GM20000 (cell line): ENCODE measurements around the gene LONP2.
"Not testable (repeated sequence)": the region's sequence is repeated elsewhere in the genome, so short reads cannot be mapped to it uniquely, and the experiment has no call there.

ENCODE experiments used
- DNase-seq: peaks from one replicate; pipeline ENCODE4 v3.0.0; 2012; ENCODE audit warnings: low spot score
- TF ChIP-seq, protein P1 (sequence below): IDR thresholded peaks from 2 replicates; pipeline ENCODE4 v1.5.1; 2012; ENCODE audit warnings: mild to moderate bottlenecking, control low read depth; ENCODE audit errors: extremely low read depth, missing control alignments

The LONP2 gene

DNA sequence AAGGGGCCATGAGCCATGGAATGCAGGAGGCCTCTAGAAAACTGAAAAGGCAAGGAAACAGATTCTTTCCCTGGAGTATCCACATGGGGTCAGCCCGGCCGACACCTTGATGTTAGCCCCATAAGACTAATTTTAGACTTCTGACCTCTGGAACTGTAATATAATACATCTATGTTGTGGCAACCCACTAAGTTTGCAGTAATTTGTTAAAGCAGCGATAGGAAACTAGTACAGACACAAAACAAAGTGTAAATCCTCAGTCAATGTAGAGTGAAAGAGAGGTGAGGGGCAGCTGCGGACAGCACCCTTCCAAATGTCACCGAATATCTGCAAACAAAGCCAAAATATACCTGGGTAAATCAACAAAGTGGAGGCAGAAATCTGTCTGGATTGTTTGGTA lies 148.3 kb downstream of the LONP2 start:
- TF ChIP-seq, protein P1, sequence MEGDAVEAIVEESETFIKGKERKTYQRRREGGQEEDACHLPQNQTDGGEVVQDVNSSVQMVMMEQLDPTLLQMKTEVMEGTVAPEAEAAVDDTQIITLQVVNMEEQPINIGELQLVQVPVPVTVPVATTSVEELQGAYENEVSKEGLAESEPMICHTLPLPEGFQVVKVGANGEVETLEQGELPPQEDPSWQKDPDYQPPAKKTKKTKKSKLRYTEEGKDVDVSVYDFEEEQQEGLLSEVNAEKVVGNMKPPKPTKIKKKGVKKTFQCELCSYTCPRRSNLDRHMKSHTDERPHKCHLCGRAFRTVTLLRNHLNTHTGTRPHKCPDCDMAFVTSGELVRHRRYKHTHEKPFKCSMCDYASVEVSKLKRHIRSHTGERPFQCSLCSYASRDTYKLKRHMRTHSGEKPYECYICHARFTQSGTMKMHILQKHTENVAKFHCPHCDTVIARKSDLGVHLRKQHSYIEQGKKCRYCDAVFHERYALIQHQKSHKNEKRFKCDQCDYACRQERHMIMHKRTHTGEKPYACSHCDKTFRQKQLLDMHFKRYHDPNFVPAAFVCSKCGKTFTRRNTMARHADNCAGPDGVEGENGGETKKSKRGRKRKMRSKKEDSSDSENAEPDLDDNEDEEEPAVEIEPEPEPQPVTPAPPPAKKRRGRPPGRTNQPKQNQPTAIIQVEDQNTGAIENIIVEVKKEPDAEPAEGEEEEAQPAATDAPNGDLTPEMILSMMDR = no peak
- DNase-seq = no peak

DNA sequence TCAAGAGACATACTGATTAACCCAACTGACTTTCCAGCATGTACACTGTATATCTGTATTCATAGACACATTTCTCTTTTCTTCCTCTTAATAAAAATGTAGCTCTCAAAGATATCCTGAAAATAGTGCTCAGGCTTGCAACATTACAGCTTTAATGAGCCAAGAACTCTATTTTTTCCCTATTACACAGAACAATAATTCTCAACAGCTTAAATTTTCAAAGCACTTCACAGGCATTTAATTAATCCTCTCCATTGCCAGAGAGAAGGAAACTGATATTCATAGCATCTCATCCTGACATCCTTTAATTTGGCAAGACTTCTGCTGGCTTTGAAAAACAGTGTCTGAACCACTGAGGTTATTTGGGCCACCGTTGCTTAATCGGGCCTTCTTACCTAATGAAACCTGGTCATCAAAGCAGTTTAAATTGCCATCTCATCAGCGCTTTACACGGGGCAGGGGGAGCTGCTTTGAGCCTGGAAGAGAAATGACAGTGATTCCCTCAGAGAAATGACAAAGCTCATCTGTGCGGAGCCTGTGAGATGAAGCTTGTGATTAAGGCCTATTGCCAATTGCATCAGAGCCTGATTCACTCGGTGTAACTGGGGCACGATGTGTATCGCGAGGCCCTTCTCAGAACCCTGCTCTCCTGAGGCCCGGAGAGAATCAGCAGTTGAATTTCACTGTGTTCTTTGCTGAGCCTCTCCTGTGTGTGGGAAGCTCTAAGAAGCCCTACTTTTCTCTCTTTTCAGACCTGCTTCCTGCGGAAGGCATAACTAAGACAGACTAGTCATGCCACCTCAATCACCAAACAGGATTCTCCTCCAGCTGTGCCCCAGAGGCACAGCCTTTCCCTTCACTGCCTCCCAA lies 149.6 kb downstream of the LONP2 start:
- TF ChIP-seq, protein P1 = no peak
- DNase-seq = no peak

DNA sequence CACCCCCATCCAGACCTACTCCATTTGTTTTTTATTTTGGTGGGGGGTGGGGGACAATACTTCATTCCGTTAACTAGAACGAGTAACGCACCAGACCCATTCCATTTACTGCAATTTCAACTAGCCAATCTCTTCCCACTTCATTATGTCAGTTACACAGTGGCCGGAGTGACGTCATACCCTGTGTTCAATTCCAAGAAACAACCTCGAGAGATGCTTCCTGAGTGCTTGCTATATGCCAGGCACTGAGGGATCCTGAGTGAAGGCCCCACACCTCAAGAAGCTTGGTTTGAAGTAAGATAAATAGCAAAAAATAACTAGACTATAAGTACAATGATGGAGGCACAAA lies 150.2 kb downstream of the LONP2 start:
- TF ChIP-seq, protein P1 = no peak
- DNase-seq = no peak

DNA sequence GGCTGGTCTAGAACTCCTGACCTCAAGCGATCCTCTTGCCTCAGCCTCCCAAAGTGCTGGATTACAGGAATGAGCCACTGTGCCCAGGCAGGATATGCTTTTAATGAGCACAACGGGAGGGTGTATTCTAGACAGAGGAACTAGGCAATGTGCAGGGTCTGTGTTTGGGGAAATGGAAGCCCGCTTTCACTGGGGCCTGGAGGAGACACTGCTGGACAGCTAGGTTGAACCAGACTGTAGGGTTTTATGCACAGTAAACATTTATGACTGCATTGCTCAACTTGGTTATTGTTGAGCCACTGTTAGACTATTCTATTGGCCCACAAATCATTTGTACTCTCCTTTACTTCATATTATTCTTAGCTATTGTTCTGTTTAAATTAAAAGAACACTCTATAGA lies 151.3 kb downstream of the LONP2 start:
- TF ChIP-seq, protein P1 = no peak
- DNase-seq = no peak

DNA sequence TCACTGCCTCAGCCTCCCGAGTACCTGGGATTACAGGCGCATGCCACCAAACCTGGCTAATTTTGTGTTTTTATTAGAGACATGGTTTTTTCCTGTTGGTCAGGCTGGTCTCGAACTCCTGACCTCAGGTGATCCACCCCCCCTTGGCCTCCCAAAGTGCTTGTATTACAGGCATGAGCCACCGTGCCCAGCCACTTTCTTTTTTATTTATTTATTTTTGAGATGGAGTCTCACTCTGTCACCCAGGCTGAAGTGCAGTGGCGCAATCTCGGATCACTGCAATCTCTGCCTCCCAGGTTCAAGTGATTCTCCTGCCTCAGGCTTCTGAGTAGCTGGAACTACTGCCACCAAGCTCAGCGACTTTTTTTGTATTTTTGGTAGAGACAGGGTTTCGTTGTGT lies 158.4 kb downstream of the LONP2 start:
- not testable (repeated sequence) for DNase-seq

DNA sequence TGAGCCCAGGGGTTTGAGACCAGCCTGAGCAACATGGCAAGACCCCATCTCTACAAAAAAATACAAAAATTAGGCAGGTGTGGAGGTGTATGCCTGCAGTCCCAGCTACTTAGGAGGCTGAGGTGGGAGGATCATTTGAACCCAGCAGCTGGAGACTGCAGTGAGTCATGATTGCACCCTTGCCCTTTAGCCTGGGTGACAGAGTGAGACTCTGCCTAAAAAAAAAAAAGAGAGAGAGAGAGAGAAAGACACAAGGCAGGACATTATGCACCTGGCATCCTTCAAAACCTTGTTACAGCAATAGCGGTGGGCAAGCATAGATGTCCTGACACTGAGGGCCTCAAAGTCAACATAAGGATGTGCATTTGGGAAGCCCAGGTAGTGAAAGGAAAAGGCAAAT lies 161.1 kb downstream of the LONP2 start:
- DNase-seq = no peak
- TF ChIP-seq, protein P1 = no peak

DNA sequence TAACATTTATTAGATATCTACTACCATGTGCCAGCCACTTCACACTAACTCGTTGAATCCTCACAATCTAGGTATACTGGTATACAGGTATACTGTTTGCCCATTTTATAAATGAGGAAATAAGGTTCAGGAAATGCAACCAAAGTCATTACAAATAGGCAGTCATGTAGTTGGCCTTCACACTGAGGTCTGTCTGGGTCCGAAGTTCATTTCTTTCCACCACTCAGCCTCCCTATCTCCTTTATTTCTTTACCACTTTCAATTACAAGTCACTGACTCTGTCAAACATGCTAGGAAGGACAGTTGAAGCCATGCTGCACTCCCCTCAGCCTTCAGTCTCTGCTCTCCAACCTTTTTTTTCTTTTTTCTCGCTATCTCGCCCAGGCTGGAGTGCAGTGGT lies 161.8 kb downstream of the LONP2 start:
- no peak for DNase-seq
- TF ChIP-seq, protein P1 = no peak
